ENCODE measurements around the gene PRMT2. TPM values are rescaled to one million over a fixed set of nuclear protein-coding genes. Genes with fewer than 3 reads are reported as not detected.

PRMT2 gene
- total RNA-seq, 2 donors from 2014 or later: 60.9 to 67.8 TPM

DNA sequence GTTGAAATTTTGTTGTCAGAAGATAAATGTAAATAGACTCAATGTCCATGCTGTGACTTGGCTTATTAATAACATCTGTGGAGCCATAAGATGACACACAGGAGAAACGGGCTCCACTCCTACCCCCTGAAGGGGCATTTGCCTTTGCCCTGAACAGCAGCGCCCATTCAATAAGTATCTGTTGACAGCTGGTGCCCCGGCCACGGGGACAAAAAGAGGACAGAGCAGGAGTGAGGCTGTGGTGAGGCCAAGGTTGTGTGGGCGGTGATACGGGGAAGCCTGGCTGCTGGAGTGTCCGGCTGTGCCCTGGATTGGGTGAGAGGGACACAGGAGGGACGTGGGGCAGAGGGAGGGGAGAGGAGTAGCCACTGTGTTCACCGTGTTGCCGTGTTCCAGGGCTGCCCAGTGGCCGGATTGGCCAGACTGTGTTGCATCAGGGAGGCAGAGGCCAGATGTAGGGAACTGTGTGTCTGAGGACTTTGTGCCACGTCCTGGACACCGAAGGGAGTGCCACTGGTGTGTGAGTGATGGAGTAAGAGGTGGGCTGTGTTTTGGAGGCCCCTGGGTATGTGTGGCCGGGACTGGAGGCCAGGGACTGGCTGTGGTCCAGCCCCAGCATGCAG, 15.1 kb downstream of the PRMT2 start:
- TF ChIP-seq, protein P1, sequence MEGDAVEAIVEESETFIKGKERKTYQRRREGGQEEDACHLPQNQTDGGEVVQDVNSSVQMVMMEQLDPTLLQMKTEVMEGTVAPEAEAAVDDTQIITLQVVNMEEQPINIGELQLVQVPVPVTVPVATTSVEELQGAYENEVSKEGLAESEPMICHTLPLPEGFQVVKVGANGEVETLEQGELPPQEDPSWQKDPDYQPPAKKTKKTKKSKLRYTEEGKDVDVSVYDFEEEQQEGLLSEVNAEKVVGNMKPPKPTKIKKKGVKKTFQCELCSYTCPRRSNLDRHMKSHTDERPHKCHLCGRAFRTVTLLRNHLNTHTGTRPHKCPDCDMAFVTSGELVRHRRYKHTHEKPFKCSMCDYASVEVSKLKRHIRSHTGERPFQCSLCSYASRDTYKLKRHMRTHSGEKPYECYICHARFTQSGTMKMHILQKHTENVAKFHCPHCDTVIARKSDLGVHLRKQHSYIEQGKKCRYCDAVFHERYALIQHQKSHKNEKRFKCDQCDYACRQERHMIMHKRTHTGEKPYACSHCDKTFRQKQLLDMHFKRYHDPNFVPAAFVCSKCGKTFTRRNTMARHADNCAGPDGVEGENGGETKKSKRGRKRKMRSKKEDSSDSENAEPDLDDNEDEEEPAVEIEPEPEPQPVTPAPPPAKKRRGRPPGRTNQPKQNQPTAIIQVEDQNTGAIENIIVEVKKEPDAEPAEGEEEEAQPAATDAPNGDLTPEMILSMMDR (IDR thresholded peaks at IDR 0.05): no peak
- Histone ChIP-seq H3K4me1 (no peaks in the 10 kb centered on the region), H3K36me3 (peaks cover 18% of the 10 kb centered on the region), H3K9ac (ENCODE audit: low read depth in 2 of 2, low read length in 2 of 2) (no peak overlapping the region), H3K27me3 (no peaks in the 10 kb centered on the region), H3K9me3 (no peaks in the 10 kb centered on the region), H3K4me3 (no peak overlapping the region), H3K27ac (no peak overlapping the region)
- intact Hi-C loops (cut with DNase I): no loop called here
- DNase-seq: no peak

DNA sequence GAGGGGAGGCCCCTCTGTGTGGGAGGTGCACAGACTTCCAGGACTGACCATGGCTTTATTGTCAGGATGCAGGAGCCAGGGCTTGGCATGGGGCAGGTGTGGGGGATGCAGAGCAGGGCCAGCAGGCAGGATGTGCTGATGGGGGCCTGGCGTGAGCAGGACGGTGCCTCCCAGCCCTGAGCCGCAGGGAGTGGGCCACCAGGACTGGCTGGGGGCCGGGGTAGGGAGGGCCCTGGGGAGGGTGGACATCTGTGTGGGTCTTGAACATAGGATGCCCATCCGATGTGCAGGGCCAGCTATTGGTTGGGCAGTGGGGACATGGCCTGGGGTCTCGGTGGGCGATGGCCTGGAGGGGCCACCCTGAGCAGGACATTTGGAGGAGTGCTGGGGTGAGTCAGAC, 15.6 kb downstream of the PRMT2 start:
- Histone ChIP-seq H3K27ac (no peak overlapping the region), H3K9me3 (no peaks in the 10 kb centered on the region), H3K9ac (ENCODE audit: low read depth in 2 of 2, low read length in 2 of 2) (no peak overlapping the region), H3K27me3 (no peaks in the 10 kb centered on the region), H3K4me1 (no peaks in the 10 kb centered on the region), H3K4me3 (no peak overlapping the region), H3K36me3 (peaks cover 18% of the 10 kb centered on the region)
- DNase-seq: no peak
- intact Hi-C loops (cut with DNase I): no loop called here
- TF ChIP-seq, protein P1 (IDR thresholded peaks at IDR 0.05): no peak

DNA sequence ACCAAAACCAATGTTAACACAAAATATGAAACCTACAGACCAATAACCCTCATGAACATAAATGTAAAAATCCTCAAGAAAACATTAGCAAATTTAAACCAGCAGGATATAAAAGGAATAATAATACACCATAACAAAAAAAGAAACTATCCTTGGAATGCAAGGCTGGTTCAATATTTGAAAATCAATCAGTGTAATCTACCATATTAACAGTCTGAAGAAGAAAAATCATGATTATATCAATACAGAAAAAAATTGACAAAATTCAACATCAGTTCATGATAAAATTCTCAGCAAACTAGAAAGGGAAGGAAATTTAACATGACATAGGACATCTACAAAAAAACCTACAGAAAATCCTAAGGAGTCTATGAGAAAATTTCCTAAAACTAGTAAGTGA, 19.8 kb downstream of the PRMT2 start:
- no peak for DNase-seq
- H3K9me3 ChIP-seq: no peaks in the 10 kb centered on the region
- TF ChIP-seq, protein P1 (IDR thresholded peaks at IDR 0.05): no peak

DNA sequence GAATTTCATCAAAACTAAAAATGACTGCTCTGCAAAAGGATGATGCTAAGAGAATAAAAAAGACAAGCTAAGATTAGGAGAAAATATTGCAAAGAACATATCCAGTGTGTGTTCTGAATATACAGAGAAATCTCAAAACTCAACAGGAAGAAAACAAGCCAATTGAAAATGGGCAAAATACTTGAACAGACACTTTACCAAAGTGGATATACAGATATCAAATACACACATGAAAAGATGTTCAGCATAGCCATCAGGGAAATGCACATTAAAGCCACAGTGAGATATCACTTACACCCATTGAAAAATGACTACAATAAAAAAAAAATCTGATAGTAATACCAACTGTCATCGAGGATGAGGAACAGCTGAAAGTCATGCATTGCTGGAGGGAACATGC, 21.3 kb downstream of the PRMT2 start:
- TF ChIP-seq, protein P1 (IDR thresholded peaks at IDR 0.05): no peak
- intact Hi-C loops (cut with DNase I): no loop called here
- H3K4me3 ChIP-seq: no peak overlapping the region
- peaks cover 8% of the 10 kb centered on the region for H3K36me3 ChIP-seq
- H3K9ac ChIP-seq (ENCODE audit: low read depth in 2 of 2, low read length in 2 of 2): no peak overlapping the region
- H3K27me3 ChIP-seq: no peaks in the 10 kb centered on the region
- DNase-seq: no peak
- H3K27ac ChIP-seq: no peak overlapping the region
- H3K9me3 ChIP-seq: no peaks in the 10 kb centered on the region
- H3K4me1 ChIP-seq: no peaks in the 10 kb centered on the region

More for the DNA sequence above, 19.8 kb downstream of the PRMT2 start:
- Histone ChIP-seq H3K4me3 (no peak overlapping the region), H3K4me1 (no peaks in the 10 kb centered on the region), H3K27ac (no peak overlapping the region), H3K36me3 (peaks cover 8% of the 10 kb centered on the region), H3K27me3 (no peaks in the 10 kb centered on the region), H3K9ac (ENCODE audit: low read depth in 2 of 2, low read length in 2 of 2) (no peak overlapping the region)
- intact Hi-C loops (cut with DNase I): no loop called here

DNA sequence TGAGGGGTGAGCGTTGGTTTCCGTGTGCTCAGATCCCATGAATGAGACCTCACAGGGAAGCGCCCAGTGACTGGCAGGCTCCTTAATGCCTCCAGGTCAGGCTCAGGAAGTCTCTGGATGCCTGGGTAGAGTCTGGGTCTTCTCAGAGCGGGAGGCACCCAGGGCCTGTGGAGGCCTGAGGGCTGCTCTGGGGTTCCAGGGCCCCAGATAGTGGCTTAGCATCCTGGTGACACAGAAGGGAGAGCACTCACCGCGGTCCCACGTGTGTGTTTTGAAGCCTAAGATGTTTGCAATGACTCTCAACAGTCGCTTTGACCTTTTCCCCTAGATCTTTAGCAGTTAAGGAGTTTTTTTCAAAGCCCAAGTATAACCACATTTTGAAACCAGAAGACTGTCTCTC, 25.0 kb downstream of the PRMT2 start:
- intact Hi-C loops (cut with DNase I): no loop called here
- Histone ChIP-seq H3K27me3 (no peaks in the 10 kb centered on the region), H3K9me3 (no peaks in the 10 kb centered on the region), H3K9ac (ENCODE audit: low read depth in 2 of 2, low read length in 2 of 2) (no peak overlapping the region), H3K4me1 (no peaks in the 10 kb centered on the region), H3K4me3 (no peak overlapping the region), H3K36me3 (no peaks in the 10 kb centered on the region), H3K27ac (no peak overlapping the region)
- TF ChIP-seq, protein P1 (IDR thresholded peaks at IDR 0.05): no peak
- DNase-seq: no peak

Measured in colonic mucosa (tissue), 4 donors.